Measurements from ENCODE around the gene GPR152. TPM values are rescaled to one million over a fixed set of nuclear protein-coding genes. Genes with fewer than 3 reads are reported as not detected.

Gene GPR152
- total and polyA plus RNA-seq, 2 experiments from 2014 or later, result not detected

DNA sequence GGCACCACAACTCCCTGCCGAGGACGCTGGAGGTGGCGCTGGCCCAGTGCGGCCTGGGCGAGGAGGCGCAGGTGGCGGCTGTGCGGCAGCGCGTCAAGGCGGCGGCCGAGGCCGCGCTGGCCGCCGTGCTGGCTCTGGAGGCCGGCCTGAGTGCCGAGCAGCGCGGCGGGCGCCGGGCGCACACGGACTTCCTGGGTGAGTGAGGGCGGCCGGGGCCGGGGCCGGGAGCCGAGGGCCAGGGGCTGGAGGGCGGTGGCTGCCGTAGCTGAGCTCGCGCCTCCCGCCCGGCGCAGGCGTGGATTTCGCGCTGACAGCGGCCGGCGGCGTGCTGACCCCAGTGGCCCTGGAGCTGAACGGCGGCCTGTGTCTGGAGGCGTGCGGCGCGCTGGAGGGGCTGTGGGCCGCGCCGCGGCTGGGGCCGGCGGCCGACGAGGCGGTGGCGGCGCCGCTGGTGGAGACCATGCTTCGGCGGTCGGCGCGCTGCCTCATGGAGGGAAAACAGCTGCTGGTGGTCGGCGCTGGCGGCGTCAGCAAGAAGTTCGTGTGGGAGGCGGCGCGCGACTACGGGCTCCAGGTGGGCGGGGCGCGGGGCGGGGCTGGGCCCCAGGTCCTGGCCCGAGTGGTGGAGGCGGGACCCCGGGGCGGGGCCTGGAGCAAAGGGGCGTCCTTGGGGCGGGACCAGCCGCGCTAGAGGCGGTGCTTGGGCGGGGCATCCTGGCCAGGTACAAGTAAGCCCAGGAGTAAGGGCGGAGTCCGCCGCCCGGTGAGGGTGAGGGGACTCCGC lies 31.7 kb downstream of the GPR152 start:
- H3F3A ChIP-seq (ENCODE audit: insufficient read depth), result no peaks in the 10 kb centered on the region
- H3K9me3 ChIP-seq (ENCODE audit: low read depth), result no peaks in the 10 kb centered on the region
- peak; percentile 95 for DNase-seq
- H3K79me2 ChIP-seq (ENCODE audit: insufficient read depth), result no peaks in the 10 kb centered on the region
- no peaks in the 10 kb centered on the region for H3K36me3 ChIP-seq (ENCODE audit: low read depth)
- H2AFZ ChIP-seq, result peak overlapping the region; percentile 78
- TF ChIP-seq EZH2phosphoT487 (IDR thresholded peaks at IDR 0.05; ENCODE audit: insufficient read depth, low read depth), result no peak
- no peak for TF ChIP-seq EZH2 (IDR thresholded peaks at IDR 0.05; ENCODE audit: insufficient read depth, poor library complexity, severe bottlenecking)
- peak overlapping the region; percentile 78 for H3K4me3 ChIP-seq
- H3K27ac ChIP-seq, result peak overlapping the region; percentile 36; the same call in 1 of the 2 replicates
- 1% methylated on average over 42 to 48 of the region's 97 CpGs for WGBS, 2 experiments (ENCODE audit: low coverage in 1 of 2, low lambda C conversion rate in 2 of 2, missing lambda C conversion rate in 2 of 2)
- H3K4me2 ChIP-seq (ENCODE audit: unreplicated experiment), result peak overlapping the region; percentile 77
- in situ Hi-C loops (cut with MboI), result no loop called here
- H3K9ac ChIP-seq, result peak overlapping the region; percentile 75
- H3K4me1 ChIP-seq (ENCODE audit: insufficient read depth), result no peaks in the 10 kb centered on the region
- H4K20me1 ChIP-seq (ENCODE audit: insufficient read depth), result no peaks in the 10 kb centered on the region
- H3K9me2 ChIP-seq (ENCODE audit: insufficient read depth), result no peaks in the 10 kb centered on the region
- H3K27me3 ChIP-seq (replicated peaks; ENCODE audit: insufficient read depth), result no peaks in the 10 kb centered on the region

DNA sequence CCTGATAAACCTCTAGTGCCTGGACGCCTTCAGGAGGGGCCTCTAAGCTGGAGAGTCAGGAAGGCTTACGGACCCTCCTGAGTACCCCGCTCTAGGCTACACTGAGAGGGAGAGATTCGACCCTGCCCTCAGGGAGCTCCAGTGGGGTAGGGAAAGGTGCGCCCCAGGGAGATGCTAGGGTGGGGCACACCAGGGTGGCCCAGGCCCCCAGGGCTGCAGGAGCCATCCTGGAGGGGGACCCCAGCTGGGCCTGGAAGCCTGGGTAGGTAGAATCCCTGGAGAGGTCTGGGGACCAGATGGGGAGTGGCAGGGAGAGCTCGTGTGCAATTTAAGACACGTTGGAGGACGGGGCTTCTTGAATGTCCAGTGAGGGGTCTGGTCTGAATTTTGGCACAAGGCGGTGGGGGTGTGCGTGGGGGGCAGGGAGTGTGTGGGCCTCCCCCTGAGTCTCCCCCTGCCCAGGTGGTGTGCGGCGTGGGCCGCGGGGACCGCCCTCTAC lies 32.3 kb downstream of the GPR152 start:
- TF ChIP-seq EZH2phosphoT487 (IDR thresholded peaks at IDR 0.05; ENCODE audit: insufficient read depth, low read depth), result no peak
- no peak for TF ChIP-seq EZH2 (IDR thresholded peaks at IDR 0.05; ENCODE audit: insufficient read depth, poor library complexity, severe bottlenecking)
- peak overlapping the region; percentile 75 for H3K9ac ChIP-seq
- 40 to 59% methylated on average over 13 to 15 of the region's 15 CpGs for WGBS, 2 experiments (ENCODE audit: low coverage in 1 of 2, low lambda C conversion rate in 2 of 2, missing lambda C conversion rate in 2 of 2)
- peak overlapping the region; percentile 78 for H3K4me3 ChIP-seq
- no peaks in the 10 kb centered on the region for H3K4me1 ChIP-seq (ENCODE audit: insufficient read depth)
- no peaks in the 10 kb centered on the region for H3F3A ChIP-seq (ENCODE audit: insufficient read depth)
- H4K20me1 ChIP-seq (ENCODE audit: insufficient read depth), result no peaks in the 10 kb centered on the region
- H3K79me2 ChIP-seq (ENCODE audit: insufficient read depth), result no peaks in the 10 kb centered on the region
- no peaks in the 10 kb centered on the region for H3K9me2 ChIP-seq (ENCODE audit: insufficient read depth)
- no peak for DNase-seq
- H2AFZ ChIP-seq, result peak overlapping the region; percentile 78
- 0 out of 2 replicates have a peak overlapping the region, but pooled peaks have one; percentile 36 for H3K27ac ChIP-seq
- no peaks in the 10 kb centered on the region for H3K9me3 ChIP-seq (ENCODE audit: low read depth)
- H3K27me3 ChIP-seq (replicated peaks; ENCODE audit: insufficient read depth), result no peaks in the 10 kb centered on the region
- in situ Hi-C loops (cut with MboI), result no loop called here
- H3K36me3 ChIP-seq (ENCODE audit: low read depth), result no peaks in the 10 kb centered on the region
- peak overlapping the region; percentile 77 for H3K4me2 ChIP-seq (ENCODE audit: unreplicated experiment)

DNA sequence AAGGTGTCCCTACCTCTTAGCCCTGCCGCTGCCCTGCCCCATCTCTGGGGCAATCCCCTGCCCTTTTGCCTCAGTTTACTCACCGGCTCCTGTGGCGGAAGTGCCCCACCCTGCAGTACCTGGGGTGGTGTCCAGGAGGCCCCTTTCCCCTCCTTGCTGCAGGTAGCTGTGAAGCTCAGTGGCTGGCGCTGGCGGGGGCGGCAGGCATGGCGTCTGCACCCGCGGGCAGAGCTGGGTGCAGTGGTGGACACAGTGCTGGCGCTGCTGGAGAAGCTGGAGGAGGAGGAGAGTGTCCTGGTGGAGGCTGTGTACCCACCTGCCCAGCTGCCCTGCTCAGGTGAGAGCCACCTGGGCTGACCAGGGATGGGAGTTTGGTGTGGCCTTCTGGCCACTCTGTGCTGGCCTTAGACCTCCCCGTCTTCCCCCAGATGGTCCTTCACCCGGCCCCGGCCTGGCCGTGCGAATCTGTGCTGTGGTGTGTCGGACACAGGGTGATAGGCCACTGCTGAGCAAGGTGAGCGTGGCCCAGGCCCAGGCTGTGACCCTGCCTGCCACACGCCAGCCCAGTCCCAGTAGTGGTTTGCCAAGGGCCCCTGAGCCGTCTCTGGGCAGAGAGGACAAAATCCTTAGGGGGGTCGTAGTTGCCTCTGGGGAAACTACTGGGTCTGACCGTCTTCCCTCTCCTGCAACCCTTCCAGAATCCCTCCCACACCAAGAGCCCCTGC lies 33.0 kb downstream of the GPR152 start:
- TF ChIP-seq EZH2phosphoT487 (IDR thresholded peaks at IDR 0.05; ENCODE audit: insufficient read depth, low read depth), result no peak
- no peak for TF ChIP-seq EZH2 (IDR thresholded peaks at IDR 0.05; ENCODE audit: insufficient read depth, poor library complexity, severe bottlenecking)
- in situ Hi-C loops (cut with MboI), result no loop called here
- no peaks in the 10 kb centered on the region for H3K4me1 ChIP-seq (ENCODE audit: insufficient read depth)
- H3F3A ChIP-seq (ENCODE audit: insufficient read depth), result no peaks in the 10 kb centered on the region
- no peaks in the 10 kb centered on the region for H3K36me3 ChIP-seq (ENCODE audit: low read depth)
- no peaks in the 10 kb centered on the region for H3K79me2 ChIP-seq (ENCODE audit: insufficient read depth)
- H3K4me3 ChIP-seq, result no peak overlapping the region
- H3K27ac ChIP-seq, result no peak overlapping the region
- no peaks in the 10 kb centered on the region for H3K9me3 ChIP-seq (ENCODE audit: low read depth)
- no peaks in the 10 kb centered on the region for H3K27me3 ChIP-seq (replicated peaks; ENCODE audit: insufficient read depth)
- no peak for DNase-seq
- WGBS, 2 experiments (ENCODE audit: low coverage in 1 of 2, low lambda C conversion rate in 2 of 2, missing lambda C conversion rate in 2 of 2), result 85 to 93% methylated on average over 19 to 21 of the region's 21 CpGs
- H3K4me2 ChIP-seq (ENCODE audit: unreplicated experiment), result no peak overlapping the region
- no peaks in the 10 kb centered on the region for H4K20me1 ChIP-seq (ENCODE audit: insufficient read depth)
- no peaks in the 10 kb centered on the region for H3K9me2 ChIP-seq (ENCODE audit: insufficient read depth)
- no peak overlapping the region for H2AFZ ChIP-seq
- no peak overlapping the region for H3K9ac ChIP-seq

DNA sequence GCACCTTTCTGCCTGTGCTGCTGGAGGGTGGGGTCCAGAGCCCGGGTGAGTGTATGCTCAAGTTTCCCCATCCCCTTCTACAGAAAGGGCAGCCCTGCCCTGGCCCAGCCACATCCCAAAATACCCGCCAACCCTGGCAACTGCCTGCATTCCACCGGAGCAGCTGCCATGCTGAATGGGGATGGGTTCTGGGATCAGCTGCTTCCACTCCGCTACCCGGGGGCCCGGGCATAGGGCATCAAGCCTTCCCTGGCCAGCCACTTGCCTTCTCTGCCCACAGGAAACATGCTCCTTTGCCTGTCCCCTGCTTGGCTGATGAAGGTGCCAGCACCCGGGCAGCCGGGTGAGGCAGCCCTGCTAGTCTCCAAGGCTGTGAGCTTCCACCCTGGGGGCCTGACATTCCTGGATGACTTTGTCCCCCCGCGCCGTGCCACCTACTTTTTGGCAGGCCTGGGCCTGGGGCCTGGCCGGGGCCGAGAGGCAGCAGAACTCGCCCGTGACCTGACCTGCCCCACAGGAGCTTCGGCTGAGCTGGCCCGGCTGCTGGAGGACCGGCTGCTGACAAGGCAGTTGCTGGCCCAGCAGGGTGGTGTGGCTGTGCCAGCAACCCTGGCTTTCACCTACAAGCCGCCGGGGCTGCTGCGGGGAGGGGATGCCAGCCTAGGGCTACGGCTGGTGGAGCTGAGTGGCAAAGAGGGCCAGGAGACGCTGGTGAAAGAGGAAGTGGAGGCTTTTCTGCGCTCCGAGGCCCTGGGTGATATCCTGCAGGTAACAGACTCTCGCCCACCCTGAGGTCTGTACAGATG lies 33.9 kb downstream of the GPR152 start:
- Histone ChIP-seq H2AFZ (no peak overlapping the region), H3K4me2 (ENCODE audit: unreplicated experiment) (no peak overlapping the region), H3K36me3 (ENCODE audit: low read depth) (no peaks in the 10 kb centered on the region), H3K9me3 (ENCODE audit: low read depth) (no peaks in the 10 kb centered on the region), H3K79me2 (ENCODE audit: insufficient read depth) (no peaks in the 10 kb centered on the region), H3K27ac (no peak overlapping the region), H3F3A (ENCODE audit: insufficient read depth) (no peaks in the 10 kb centered on the region), H3K4me3 (no peak overlapping the region), H3K27me3 (replicated peaks; ENCODE audit: insufficient read depth) (no peaks in the 10 kb centered on the region), H3K9ac (no peak overlapping the region), H3K4me1 (ENCODE audit: insufficient read depth) (no peaks in the 10 kb centered on the region), H4K20me1 (ENCODE audit: insufficient read depth) (no peaks in the 10 kb centered on the region), H3K9me2 (ENCODE audit: insufficient read depth) (no peaks in the 10 kb centered on the region)
- WGBS, 2 experiments (ENCODE audit: low coverage in 1 of 2, low lambda C conversion rate in 2 of 2, missing lambda C conversion rate in 2 of 2), result 90 to 92% methylated on average over 24 to 25 of the region's 26 CpGs
- no peak for DNase-seq
- no peak for TF ChIP-seq EZH2phosphoT487 (IDR thresholded peaks at IDR 0.05; ENCODE audit: insufficient read depth, low read depth)
- no peak for TF ChIP-seq EZH2 (IDR thresholded peaks at IDR 0.05; ENCODE audit: insufficient read depth, poor library complexity, severe bottlenecking)
- in situ Hi-C loops (cut with MboI), result no loop called here
